ENCODE measurements around the gene MICAL2. TPM values are rescaled to one million over a fixed set of nuclear protein-coding genes. Genes with fewer than 3 reads are reported as not detected.

MICAL2 gene
- total RNA-seq, 1 donor from 2014 or later, result 367 TPM

- no peak for TF ChIP-seq CTCF (IDR thresholded peaks at IDR 0.05; ENCODE audit: insufficient read depth, low read length, poor library complexity, severe bottlenecking)
- DNase-seq (ENCODE audit: low read depth), result no peak
- Histone ChIP-seq H3K4me3 (ENCODE audit: low read depth, low read length) (no peak overlapping the region), H3K27me3 (ENCODE audit: control insufficient read depth, insufficient read depth, low read length) (no peaks in the 10 kb centered on the region), H3K36me3 (ENCODE audit: control insufficient read depth, insufficient read depth, low read length) (no peaks in the 10 kb centered on the region)
These were observed 10.0 kb upstream of the MICAL2 start for GRCh38 chr11:12100429-12100828.

GRCh38 chr11:12100841-12101242 lies 9.5 kb upstream of the MICAL2 start:
- Histone ChIP-seq H3K36me3 (ENCODE audit: control insufficient read depth, insufficient read depth, low read length) (no peaks in the 10 kb centered on the region), H3K4me3 (ENCODE audit: low read depth, low read length) (no peak overlapping the region), H3K27me3 (ENCODE audit: control insufficient read depth, insufficient read depth, low read length) (no peaks in the 10 kb centered on the region)
- DNase-seq (ENCODE audit: low read depth), result no peak
- TF ChIP-seq CTCF (IDR thresholded peaks at IDR 0.05; ENCODE audit: insufficient read depth, low read length, poor library complexity, severe bottlenecking), result no peak

- no peaks in the 10 kb centered on the region for H3K27me3 ChIP-seq (ENCODE audit: control insufficient read depth, insufficient read depth, low read length)
- no peak for TF ChIP-seq CTCF (IDR thresholded peaks at IDR 0.05; ENCODE audit: insufficient read depth, low read length, poor library complexity, severe bottlenecking)
These were observed 9.1 kb upstream of the MICAL2 start for GRCh38 chr11:12101318-12101717.

GRCh38 chr11:12102588-12103410 lies 7.6 kb upstream of the MICAL2 start:
- DNase-seq (ENCODE audit: low read depth), result no peak
- Histone ChIP-seq H3K4me3 (ENCODE audit: low read depth, low read length) (no peak overlapping the region), H3K27me3 (ENCODE audit: control insufficient read depth, insufficient read depth, low read length) (no peaks in the 10 kb centered on the region), H3K36me3 (ENCODE audit: control insufficient read depth, insufficient read depth, low read length) (no peaks in the 10 kb centered on the region)
- no peak for TF ChIP-seq CTCF (IDR thresholded peaks at IDR 0.05; ENCODE audit: insufficient read depth, low read length, poor library complexity, severe bottlenecking)

More at GRCh38 chr11:12101318-12101717, 9.1 kb upstream of the MICAL2 start:
- H3K36me3 ChIP-seq (ENCODE audit: control insufficient read depth, insufficient read depth, low read length), result no peaks in the 10 kb centered on the region
- no peak for DNase-seq (ENCODE audit: low read depth)
- H3K4me3 ChIP-seq (ENCODE audit: low read depth, low read length), result no peak overlapping the region

GRCh38 chr11:12103411-12104225 lies 6.8 kb upstream of the MICAL2 start:
- Histone ChIP-seq H3K4me3 (ENCODE audit: low read depth, low read length) (no peak overlapping the region), H3K36me3 (ENCODE audit: control insufficient read depth, insufficient read depth, low read length) (no peaks in the 10 kb centered on the region), H3K27me3 (ENCODE audit: control insufficient read depth, insufficient read depth, low read length) (no peaks in the 10 kb centered on the region)
- no peak for DNase-seq (ENCODE audit: low read depth)
- no peak for TF ChIP-seq CTCF (IDR thresholded peaks at IDR 0.05; ENCODE audit: insufficient read depth, low read length, poor library complexity, severe bottlenecking)
